Aorta (tissue), 5 donors: Measurements from ENCODE around the gene SLC35G6. TPM values are rescaled to one million over a fixed set of nuclear protein-coding genes. Genes with fewer than 3 reads are reported as not detected.

ENCODE experiments used
- ATAC-seq: fragments of 200-7000 bp; cut with Tn5 transposase; one replicate; pipeline ENCODE4 v1.9.1; 2022; ENCODE audit warnings: moderate library complexity; ENCODE audit not compliant: low FRiP score
- DNase-seq, 2 donors: peaks; one replicate each; pipeline ENCODE4 v3.0.0-alpha.2; 2020
- H3K27ac ChIP-seq, 2 donors: one replicate each; pipeline ENCODE4 v1.5.1; 2013; ENCODE audit warnings: low read length in 2 of 2, mild to moderate bottlenecking in 2 of 2, moderate library complexity in 2 of 2, control low read depth in 1 of 2, inconsistent platforms in 1 of 2, low read depth in 1 of 2
- H3K27me3 ChIP-seq, 2 donors: one replicate each; pipeline ENCODE4 v1.6.1; 2013; ENCODE audit warnings: control low read depth in 1 of 2, low read length in 1 of 2, mild to moderate bottlenecking in 1 of 2, moderate library complexity in 1 of 2; ENCODE audit not compliant: insufficient read depth in 2 of 2, control insufficient read depth in 1 of 2
- H3K36me3 ChIP-seq, 2 donors: one replicate each; pipeline ENCODE4 v1.6.1; 2013; ENCODE audit warnings: control low read depth in 1 of 2, low read length in 1 of 2, mild to moderate bottlenecking in 1 of 2; ENCODE audit not compliant: insufficient read depth in 2 of 2, control insufficient read depth in 1 of 2
- H3K4me1 ChIP-seq, 2 donors: one replicate each; pipeline ENCODE4 v1.6.1; 2013; ENCODE audit warnings: low read length in 2 of 2, control low read depth in 1 of 2, mild to moderate bottlenecking in 1 of 2, moderate library complexity in 1 of 2; ENCODE audit not compliant: insufficient read depth in 2 of 2, control insufficient read depth in 1 of 2
- H3K4me3 ChIP-seq, 2 donors: one replicate each; pipeline ENCODE4 v1.5.1; 2013; ENCODE audit warnings: low read length in 2 of 2, control low read depth in 1 of 2, mild to moderate bottlenecking in 1 of 2
- H3K9me3 ChIP-seq: one replicate; pipeline ENCODE4 v1.6.1; 2013; ENCODE audit warnings: mild to moderate bottlenecking, low read length; ENCODE audit not compliant: control insufficient read depth
- WGBS, 2 donors: extraction: QIAGEN DNeasy Blood & Tissue Kit; methylation state at CpG; one replicate each; pipeline ENCODE4 v1.1.7; 2013; 5-methylcytosine and 5-hydroxymethylcytosine counted together
- intact Hi-C, 2 donors: fragments of 100-400 bp; cut with DNase I; formaldehyde crosslinking; loops; one replicate each; pipeline versions ENCODE4 v1.14.2 to v1.15.0; 2022
- polyA plus RNA-seq, 2 donors: library from polyadenylated mRNA; stranded (reverse); fragments of 200-250 nt; gene quantifications; one replicate each; pipeline ENCODE4 v1.2.3, GENCODE V29; 2013
- total RNA-seq, 2 donors: library from RNA; stranded (reverse); fragmentation: NEBNext Ultra II Directional; extraction: Animal tissue kit (Norgen Biotek cat#: 25700); gene quantifications; one replicate each; pipeline ENCODE4 v1.2.1, GENCODE V29; 2021
- donor health status: healthy with polysubstance abuse.
- donor health status: Bipolar disorder and iron deficiency.
- donor health status: DM: no; HTN: no; CAD: no.
- donor health status: DM: no; HTN: no; CAD: no.
- donor health status: DM: yes; HTN: yes; CAD: no.

SLC35G6 gene
- total and polyA plus RNA-seq, 4 donors, result not detected

DNA sequence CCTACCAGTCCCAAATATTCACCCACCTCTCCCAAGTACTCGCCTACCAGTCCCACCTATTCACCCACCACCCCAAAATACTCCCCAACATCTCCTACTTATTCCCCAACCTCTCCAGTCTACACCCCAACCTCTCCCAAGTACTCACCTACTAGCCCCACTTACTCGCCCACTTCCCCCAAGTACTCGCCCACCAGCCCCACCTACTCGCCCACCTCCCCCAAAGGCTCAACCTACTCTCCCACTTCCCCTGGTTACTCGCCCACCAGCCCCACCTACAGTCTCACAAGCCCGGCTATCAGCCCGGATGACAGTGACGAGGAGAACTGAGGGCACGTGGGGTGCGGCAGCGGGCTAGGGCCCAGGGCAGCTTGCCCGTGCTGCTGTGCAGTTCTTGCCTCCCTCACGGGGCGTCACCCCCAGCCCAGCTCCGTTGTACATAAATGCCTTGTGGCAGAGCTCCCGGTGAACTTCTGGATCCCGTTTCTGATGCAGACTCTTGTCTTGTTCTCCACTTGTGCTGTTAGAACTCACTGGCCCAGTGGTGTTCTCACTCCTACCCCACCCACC, 32.7 kb downstream of the SLC35G6 start:
- H3K27me3 ChIP-seq, result no peaks in the 10 kb centered on the region
- no peak for DNase-seq
- peaks cover 0 to 2% of the 10 kb centered on the region in 2 donors for H3K36me3 ChIP-seq
- 73 to 77% methylated on average over 17 of the region's 17 CpGs for WGBS, 2 donors
- intact Hi-C loops, result loop anchor here (1.0 to 5.0 kb wide), 3 partner anchors 47 to 77 kb away; partner anchors contain the start of genes SENP3 (in 1 of the 2) and SOX15 (in 1 of the 2)
- H3K4me1 ChIP-seq, result no peaks in the 10 kb centered on the region
- H3K4me3 ChIP-seq, result no peak overlapping the region
- no peak for ATAC-seq
- no peak overlapping the region for H3K27ac ChIP-seq
- no peaks in the 10 kb centered on the region for H3K9me3 ChIP-seq

DNA sequence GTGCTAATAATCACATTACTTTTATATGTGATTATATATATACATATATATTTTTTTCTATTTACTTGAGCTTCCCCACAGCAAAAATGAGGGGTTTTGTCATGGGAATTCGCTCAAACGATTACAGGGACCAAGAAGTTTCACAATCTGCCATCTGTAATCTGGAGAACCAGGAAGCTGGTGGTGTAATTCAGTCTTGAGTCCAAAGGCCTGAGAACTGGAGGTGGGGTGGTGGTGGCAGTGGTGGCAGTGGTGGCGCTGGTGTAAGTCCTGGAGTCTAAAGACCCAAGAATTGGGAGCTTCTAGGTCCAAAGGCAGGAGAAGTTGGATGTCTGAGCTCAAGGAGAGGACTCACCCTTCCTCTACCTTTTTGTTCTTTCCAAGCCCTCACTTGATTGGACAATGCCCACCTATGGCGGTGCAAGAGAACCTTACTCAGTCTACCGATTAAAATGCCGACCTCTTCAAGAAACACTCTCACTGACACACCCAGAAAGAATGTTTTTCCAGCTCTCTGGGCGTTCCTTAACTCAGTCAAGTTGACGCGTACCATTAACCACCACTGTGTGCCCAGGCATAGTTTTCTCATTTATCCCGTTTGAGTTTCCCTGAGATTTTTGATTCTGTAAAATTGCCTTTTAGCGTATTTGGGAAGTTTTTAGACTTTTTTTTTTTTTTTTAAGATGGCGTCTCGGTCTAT, 34.8 kb downstream of the SLC35G6 start:
- no peaks in the 10 kb centered on the region for H3K4me1 ChIP-seq
- ATAC-seq (no peak), DNase-seq (no peak)
- 88 to 90% methylated on average over 13 of the region's 13 CpGs for WGBS, 2 donors
- peaks cover 0 to 2% of the 10 kb centered on the region in 2 donors for H3K36me3 ChIP-seq
- H3K9me3 ChIP-seq, result no peaks in the 10 kb centered on the region
- no peaks in the 10 kb centered on the region for H3K27me3 ChIP-seq
- H3K4me3 ChIP-seq, result no peak overlapping the region
- no peak overlapping the region for H3K27ac ChIP-seq
- intact Hi-C loops, result loop anchor here in 1 of 2 donors (1.0 kb wide), 1 partner anchor 43 kb away; no protein-coding TSS in a partner anchor

DNA sequence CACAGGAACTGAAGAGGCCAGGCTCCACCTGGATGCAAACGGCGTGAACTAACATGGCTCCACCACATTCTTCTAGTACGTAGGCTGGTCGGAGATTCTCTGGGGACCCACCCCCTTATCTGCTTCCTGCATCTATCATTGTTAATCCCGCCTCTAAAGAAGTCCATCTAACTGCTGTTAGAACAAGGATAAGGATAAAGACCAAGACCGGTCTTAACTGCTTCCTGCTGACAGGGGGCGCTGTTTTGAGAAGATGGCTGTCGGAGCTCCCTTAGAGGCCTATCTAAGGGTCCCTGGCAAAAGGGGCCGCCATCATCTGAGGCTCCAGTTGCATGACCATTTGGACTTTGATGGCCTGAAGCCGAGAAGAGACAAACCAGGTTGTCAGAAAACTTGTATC, 41.8 kb downstream of the SLC35G6 start:
- no peaks in the 10 kb centered on the region for H3K36me3 ChIP-seq
- no peaks in the 10 kb centered on the region for H3K9me3 ChIP-seq
- no peak for ATAC-seq
- WGBS, 2 donors, result 32 to 33% methylated on average over 10 of the region's 10 CpGs
- DNase-seq, result no peak
- H3K4me1 ChIP-seq, result no peaks in the 10 kb centered on the region
- no peaks in the 10 kb centered on the region for H3K27me3 ChIP-seq
- H3K27ac ChIP-seq, result no peak overlapping the region
- no peak overlapping the region for H3K4me3 ChIP-seq
- intact Hi-C loops, result loop anchor here in 1 of 2 donors (2.0 kb wide), 1 partner anchor 66 kb away; no protein-coding TSS in a partner anchor

DNA sequence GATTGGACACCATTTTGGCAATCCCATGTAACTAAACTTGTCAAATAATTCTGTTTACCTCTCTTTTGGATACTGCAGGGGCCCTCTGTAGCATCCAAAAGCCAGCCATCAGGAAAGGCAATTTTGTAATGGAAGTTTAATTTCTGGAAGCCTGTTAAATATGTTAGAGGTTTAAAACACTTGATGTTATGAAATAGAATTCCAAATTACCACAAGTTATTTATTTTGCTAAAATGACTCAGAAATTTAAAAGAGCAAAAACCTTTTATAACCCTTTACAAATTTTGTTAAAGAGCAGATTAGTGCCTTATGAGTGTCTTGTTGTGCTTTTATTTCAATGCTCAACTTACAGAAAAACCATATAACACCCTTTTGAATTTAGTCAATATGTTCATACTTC, 47.6 kb downstream of the SLC35G6 start:
- Histone ChIP-seq H3K4me3 (no peak overlapping the region), H3K36me3 (no peaks in the 10 kb centered on the region), H3K27me3 (no peaks in the 10 kb centered on the region), H3K9me3 (no peaks in the 10 kb centered on the region), H3K27ac (no peak overlapping the region), H3K4me1 (no peaks in the 10 kb centered on the region)
- DNase-seq, result no peak
- intact Hi-C loops, result no loop called here
- no peak for ATAC-seq

DNA sequence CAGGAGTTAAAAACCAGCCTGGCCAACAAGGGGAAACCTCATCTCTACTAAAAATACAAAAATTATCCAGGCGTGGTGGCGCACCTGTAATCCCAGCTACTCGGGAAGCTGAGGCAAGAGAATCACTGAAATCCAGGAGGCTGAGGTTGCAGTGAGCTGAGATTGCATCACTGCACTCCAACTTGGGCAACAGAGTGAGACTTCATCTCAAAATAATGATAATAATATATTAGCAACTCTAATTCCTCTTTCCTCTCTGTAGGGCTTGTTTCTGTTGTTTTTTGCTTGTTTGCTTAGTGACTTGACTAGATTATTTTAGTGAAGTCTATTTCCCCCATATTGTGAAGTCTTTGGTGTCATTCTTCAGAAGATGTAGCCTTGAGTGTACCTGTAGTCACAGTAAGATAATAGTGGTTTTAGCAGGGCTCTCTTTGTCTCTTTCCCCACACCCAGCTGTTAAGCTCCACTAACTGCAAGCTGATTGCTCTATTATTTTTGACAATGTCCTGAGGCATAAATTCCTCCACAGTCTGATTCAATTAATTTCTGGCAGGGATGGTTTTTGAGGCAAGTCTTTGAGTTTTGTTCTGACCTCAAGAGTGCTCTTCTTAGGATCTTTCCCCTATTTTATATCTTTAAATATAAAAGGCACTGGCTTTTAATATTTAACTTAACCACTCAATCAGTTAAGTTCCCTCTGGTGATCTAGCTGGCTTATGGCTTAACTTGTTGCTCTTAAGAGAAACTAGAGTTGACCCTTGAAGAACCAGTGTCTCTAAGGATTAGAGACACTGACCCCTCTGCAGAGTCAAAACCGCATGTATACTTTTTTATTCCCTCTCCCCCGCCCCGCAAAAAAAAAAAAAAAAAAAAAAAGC, 49.0 kb downstream of the SLC35G6 start:
- Histone ChIP-seq H3K36me3 (no peaks in the 10 kb centered on the region), H3K4me1 (no peaks in the 10 kb centered on the region), H3K27ac (no peak overlapping the region), H3K27me3 (no peaks in the 10 kb centered on the region), H3K4me3 (no peak overlapping the region), H3K9me3 (no peaks in the 10 kb centered on the region)
- no peak for DNase-seq
- ATAC-seq, result no peak
- intact Hi-C loops, result no loop called here
- 84 to 91% methylated on average over 6 of the region's 6 CpGs for WGBS, 2 donors

Other genes with a start within 250 kb of the SLC35G6 start
Only the 30 nearest of the 40 such genes appear.
- gene SLC2A4, start 199.7 kb upstream of the SLC35G6 start, total RNA-seq, result 1 to 10 TPM; 2.5 to 3.9 TPM
- 1 to 10 TPM in 1 of 2 donors, under 1 TPM in 1; 0.63 to 1.6 TPM for gene SLC2A4, start 199.7 kb upstream of the SLC35G6 start, polyA plus RNA-seq
- gene YBX2, start 186.8 kb upstream of the SLC35G6 start, total RNA-seq, result under 1 TPM; 0.10 to 0.60 TPM
- 1 to 10 TPM in 1 of 2 donors, not detected in 1; 5.6 TPM for gene YBX2, start 186.8 kb upstream of the SLC35G6 start, polyA plus RNA-seq
- gene EIF5A, start 173.8 kb upstream of the SLC35G6 start, total RNA-seq, result 100 to 1,000 TPM; 198 to 280 TPM
- gene EIF5A, start 173.8 kb upstream of the SLC35G6 start, polyA plus RNA-seq, result 100 to 1,000 TPM; 223 to 232 TPM
- 10 to 100 TPM; 49.5 to 55.6 TPM for gene GPS2, start 166.1 kb upstream of the SLC35G6 start, total RNA-seq
- gene GPS2, start 166.1 kb upstream of the SLC35G6 start, polyA plus RNA-seq, result 10 to 100 TPM; 55.0 to 99.1 TPM
- gene NEURL4, start 152.1 kb upstream of the SLC35G6 start, total RNA-seq, result 10 to 100 TPM; 24.5 to 36.7 TPM
- 10 to 100 TPM in 1 of 2 donors, 1 to 10 TPM in 1; 7.3 to 52.8 TPM for gene NEURL4, start 152.1 kb upstream of the SLC35G6 start, polyA plus RNA-seq
- 10 to 100 TPM; 18.6 to 21.8 TPM for gene ACAP1, start 144.9 kb upstream of the SLC35G6 start, total RNA-seq
- gene ACAP1, start 144.9 kb upstream of the SLC35G6 start, polyA plus RNA-seq, result 10 to 100 TPM in 1 of 2 donors, 1 to 10 TPM in 1; 6.5 to 10.8 TPM
- gene KCTD11, start 129.3 kb upstream of the SLC35G6 start, total RNA-seq, result 10 to 100 TPM; 12.4 to 15.8 TPM
- 10 to 100 TPM; 11.0 to 11.4 TPM for gene KCTD11, start 129.3 kb upstream of the SLC35G6 start, polyA plus RNA-seq
- gene TMEM95, start 126.3 kb upstream of the SLC35G6 start, total RNA-seq, result not detected
- not detected for gene TMEM95, start 126.3 kb upstream of the SLC35G6 start, polyA plus RNA-seq
- gene TNK1, start 100.4 kb upstream of the SLC35G6 start, total RNA-seq, result 1 to 10 TPM; 2.4 to 6.6 TPM
- 1 to 10 TPM; 1.9 to 3.1 TPM for gene TNK1, start 100.4 kb upstream of the SLC35G6 start, polyA plus RNA-seq
- 10 to 100 TPM; 41.2 to 43.1 TPM for gene PLSCR3, start 86.9 kb upstream of the SLC35G6 start, total RNA-seq
- gene PLSCR3, start 86.9 kb upstream of the SLC35G6 start, polyA plus RNA-seq, result 10 to 100 TPM; 20.5 to 70.8 TPM
- gene TMEM256, start 77.3 kb upstream of the SLC35G6 start, total RNA-seq, result 10 to 100 TPM; 35.0 to 40.1 TPM
- gene TMEM256, start 77.3 kb upstream of the SLC35G6 start, polyA plus RNA-seq, result 100 to 1,000 TPM; 134 to 224 TPM
- 10 to 100 TPM; 32.9 to 49.9 TPM for gene NLGN2, start 73.6 kb upstream of the SLC35G6 start, total RNA-seq
- 10 to 100 TPM in 1 of 2 donors, 1 to 10 TPM in 1; 2.4 to 28.8 TPM for gene NLGN2, start 73.6 kb upstream of the SLC35G6 start, polyA plus RNA-seq
- gene SPEM1, start 61.1 kb upstream of the SLC35G6 start, total RNA-seq, result not detected
- not detected for gene SPEM1, start 61.1 kb upstream of the SLC35G6 start, polyA plus RNA-seq
- not detected for gene SPEM2, start 55.8 kb upstream of the SLC35G6 start, total RNA-seq
- not detected for gene SPEM2, start 55.8 kb upstream of the SLC35G6 start, polyA plus RNA-seq
- not detected for gene SPEM3, start 52.6 kb upstream of the SLC35G6 start, total RNA-seq
- not detected for gene SPEM3, start 52.6 kb upstream of the SLC35G6 start, polyA plus RNA-seq
- gene TMEM102, start 46.0 kb upstream of the SLC35G6 start, total RNA-seq, result 1 to 10 TPM; 3.6 to 5.1 TPM
- 1 to 10 TPM; 1.8 to 2.7 TPM for gene TMEM102, start 46.0 kb upstream of the SLC35G6 start, polyA plus RNA-seq
- 1 to 10 TPM; 1.2 to 8.0 TPM for gene FGF11, start 41.9 kb upstream of the SLC35G6 start, total RNA-seq
- gene FGF11, start 41.9 kb upstream of the SLC35G6 start, polyA plus RNA-seq, result under 1 TPM in 1 of 2 donors, not detected in 1; 0.54 TPM
- gene CHRNB1, start 36.4 kb upstream of the SLC35G6 start, total RNA-seq, result 1 to 10 TPM; 6.2 to 8.8 TPM
- gene CHRNB1, start 36.4 kb upstream of the SLC35G6 start, polyA plus RNA-seq, result 10 to 100 TPM; 11.6 to 18.3 TPM
- gene ZBTB4, start 1.8 kb upstream of the SLC35G6 start, total RNA-seq, result 10 to 100 TPM; 67.2 to 81.9 TPM
- 10 to 100 TPM; 20.0 to 35.9 TPM for gene ZBTB4, start 1.8 kb upstream of the SLC35G6 start, polyA plus RNA-seq
- 100 to 1,000 TPM in 1 of 2 donors, 10 to 100 TPM in 1; 93.8 to 116 TPM for gene POLR2A, start 2.9 kb downstream of the SLC35G6 start, total RNA-seq
- 10 to 100 TPM; 13.4 to 27.9 TPM for gene POLR2A, start 2.9 kb downstream of the SLC35G6 start, polyA plus RNA-seq
- gene TNFSF12, start 67.6 kb downstream of the SLC35G6 start, total RNA-seq, result 10 to 100 TPM; 61.4 to 84.5 TPM
- 100 to 1,000 TPM; 135 to 148 TPM for gene TNFSF12, start 67.6 kb downstream of the SLC35G6 start, polyA plus RNA-seq
- gene TNFSF13, start 77.3 kb downstream of the SLC35G6 start, total RNA-seq, result 10 to 100 TPM; 17.7 to 28.6 TPM
- 10 to 100 TPM; 25.7 to 26.4 TPM for gene TNFSF13, start 77.3 kb downstream of the SLC35G6 start, polyA plus RNA-seq
- gene SENP3, start 80.5 kb downstream of the SLC35G6 start, total RNA-seq, result 10 to 100 TPM; 36.2 to 38.3 TPM
- gene SENP3, start 80.5 kb downstream of the SLC35G6 start, polyA plus RNA-seq, result 10 to 100 TPM; 48.4 to 75.1 TPM
- 100 to 1,000 TPM; 111 to 112 TPM for gene CD68, start 98.2 kb downstream of the SLC35G6 start, total RNA-seq
- 100 to 1,000 TPM in 1 of 2 donors, 10 to 100 TPM in 1; 55.3 to 111 TPM for gene CD68, start 98.2 kb downstream of the SLC35G6 start, polyA plus RNA-seq
- gene MPDU1, start 102.4 kb downstream of the SLC35G6 start, total RNA-seq, result 10 to 100 TPM; 21.4 to 24.7 TPM
- 10 to 100 TPM; 12.0 to 20.8 TPM for gene MPDU1, start 102.4 kb downstream of the SLC35G6 start, polyA plus RNA-seq
- 1 to 10 TPM; 1.1 to 2.4 TPM for gene SOX15, start 108.6 kb downstream of the SLC35G6 start, total RNA-seq
- gene SOX15, start 108.6 kb downstream of the SLC35G6 start, polyA plus RNA-seq, result 1 to 10 TPM in 1 of 2 donors, under 1 TPM in 1; 0.50 to 2.8 TPM
- 10 to 100 TPM; 25.3 to 31.1 TPM for gene FXR2, start 133.5 kb downstream of the SLC35G6 start, total RNA-seq
- 10 to 100 TPM; 21.2 to 36.5 TPM for gene FXR2, start 133.5 kb downstream of the SLC35G6 start, polyA plus RNA-seq
- gene SAT2, start 146.4 kb downstream of the SLC35G6 start, total RNA-seq, result 10 to 100 TPM; 45.9 to 67.4 TPM
- gene SAT2, start 146.4 kb downstream of the SLC35G6 start, polyA plus RNA-seq, result 100 to 1,000 TPM; 152 to 180 TPM
- gene SHBG, start 148.7 kb downstream of the SLC35G6 start, total RNA-seq, result under 1 TPM in 1 of 2 donors, not detected in 1; 0.33 TPM
- under 1 TPM in 1 of 2 donors, not detected in 1; 0.20 TPM for gene SHBG, start 148.7 kb downstream of the SLC35G6 start, polyA plus RNA-seq
- 1 to 10 TPM; 2.0 to 7.2 TPM for gene ATP1B2, start 169.5 kb downstream of the SLC35G6 start, total RNA-seq
- gene ATP1B2, start 169.5 kb downstream of the SLC35G6 start, polyA plus RNA-seq, result 1 to 10 TPM; 1.9 to 2.8 TPM